ENCODE results near the gene MDM2. TPM values are rescaled to one million over a fixed set of nuclear protein-coding genes. Genes with fewer than 3 reads are reported as not detected.
A peak's percentile ranks its signal among the peaks of the same experiment; 100 is the strongest.

MDM2 gene
- total RNA-seq, 3 donors from 2014 or later: 74.7 to 92.1 (median 91.3) TPM

DNA sequence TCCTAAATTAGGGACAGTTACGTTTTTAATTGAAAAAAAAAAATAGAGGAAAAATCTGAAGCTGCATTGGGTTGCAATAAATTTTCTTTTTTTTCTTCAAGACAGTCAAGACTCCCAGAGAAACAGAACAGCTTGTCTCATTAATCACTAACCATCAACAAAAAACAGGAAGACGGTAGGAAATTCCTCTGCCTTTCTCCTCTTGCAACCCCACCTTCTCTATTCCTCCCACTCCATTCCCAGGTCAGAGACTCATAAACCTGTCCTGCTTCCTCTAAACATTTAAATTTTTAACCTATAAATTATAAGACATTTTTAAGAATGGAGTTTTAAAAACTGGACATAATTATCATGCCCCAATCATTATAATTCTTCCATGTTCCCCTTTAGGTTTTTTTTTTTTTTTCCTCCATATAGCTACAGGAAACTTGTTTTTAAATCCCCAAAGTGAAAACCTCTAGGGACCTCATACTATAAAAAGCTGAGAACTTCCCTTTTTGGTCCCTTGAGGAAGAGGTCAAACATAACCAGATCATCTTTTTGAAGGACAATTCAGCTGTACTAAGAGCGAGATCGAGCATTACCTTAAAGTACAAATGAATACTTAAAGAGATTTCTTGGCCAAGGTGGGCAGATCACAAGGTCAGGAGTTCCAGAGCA lies 89.0 kb downstream of the MDM2 start:
- no peaks in the 10 kb centered on the region for H3K9me3 ChIP-seq
- DNase-seq (no peak), ATAC-seq (no peak)
- H3K36me3 ChIP-seq (ENCODE audit: low read depth): no peaks in the 10 kb centered on the region
- H3K4me3 ChIP-seq: no peak overlapping the region
- intact Hi-C loops (cut with DNase I, micrococcal nuclease): no loop called here
- TF ChIP-seq, protein P1, sequence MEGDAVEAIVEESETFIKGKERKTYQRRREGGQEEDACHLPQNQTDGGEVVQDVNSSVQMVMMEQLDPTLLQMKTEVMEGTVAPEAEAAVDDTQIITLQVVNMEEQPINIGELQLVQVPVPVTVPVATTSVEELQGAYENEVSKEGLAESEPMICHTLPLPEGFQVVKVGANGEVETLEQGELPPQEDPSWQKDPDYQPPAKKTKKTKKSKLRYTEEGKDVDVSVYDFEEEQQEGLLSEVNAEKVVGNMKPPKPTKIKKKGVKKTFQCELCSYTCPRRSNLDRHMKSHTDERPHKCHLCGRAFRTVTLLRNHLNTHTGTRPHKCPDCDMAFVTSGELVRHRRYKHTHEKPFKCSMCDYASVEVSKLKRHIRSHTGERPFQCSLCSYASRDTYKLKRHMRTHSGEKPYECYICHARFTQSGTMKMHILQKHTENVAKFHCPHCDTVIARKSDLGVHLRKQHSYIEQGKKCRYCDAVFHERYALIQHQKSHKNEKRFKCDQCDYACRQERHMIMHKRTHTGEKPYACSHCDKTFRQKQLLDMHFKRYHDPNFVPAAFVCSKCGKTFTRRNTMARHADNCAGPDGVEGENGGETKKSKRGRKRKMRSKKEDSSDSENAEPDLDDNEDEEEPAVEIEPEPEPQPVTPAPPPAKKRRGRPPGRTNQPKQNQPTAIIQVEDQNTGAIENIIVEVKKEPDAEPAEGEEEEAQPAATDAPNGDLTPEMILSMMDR (IDR thresholded peaks at IDR 0.05): no peak
- peaks cover 9% of the 10 kb centered on the region for H3K4me1 ChIP-seq (ENCODE audit: low read depth)

DNA sequence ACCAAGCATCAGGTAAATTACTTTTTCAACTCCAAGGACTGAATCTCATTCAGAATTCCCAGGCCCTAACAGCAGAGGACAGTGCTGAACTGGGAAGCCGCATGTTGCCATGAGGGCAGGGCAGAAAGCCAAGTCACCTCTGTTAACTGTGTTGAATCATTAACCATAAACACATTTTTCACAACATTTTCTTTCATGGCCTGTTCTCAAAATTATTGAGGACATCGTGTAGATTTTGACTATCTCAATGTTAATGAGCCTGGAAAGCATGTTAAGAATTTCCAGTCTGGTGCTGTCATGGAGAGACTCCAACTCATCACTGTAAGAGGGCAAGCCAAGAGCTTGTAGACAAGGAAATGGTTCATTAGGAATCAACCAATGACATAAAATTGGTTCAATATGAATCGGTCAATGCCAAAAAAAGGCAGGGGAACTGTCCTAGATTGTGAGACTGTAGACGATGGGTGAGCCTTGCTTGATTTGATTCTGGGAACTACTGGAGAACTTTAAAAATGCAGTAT lies 91.3 kb downstream of the MDM2 start:
- no peaks in the 10 kb centered on the region for H3K9me3 ChIP-seq
- TF ChIP-seq, protein P1 (IDR thresholded peaks at IDR 0.05): peak; percentile 28
- intact Hi-C loops (cut with DNase I, micrococcal nuclease): no loop called here
- H3K4me3 ChIP-seq: no peak overlapping the region
- peaks cover 9% of the 10 kb centered on the region for H3K4me1 ChIP-seq (ENCODE audit: low read depth)
- ATAC-seq: peak; percentile 93
- peak; percentile 51 to 87 (median 64) for DNase-seq
- no peaks in the 10 kb centered on the region for H3K36me3 ChIP-seq (ENCODE audit: low read depth)

DNA sequence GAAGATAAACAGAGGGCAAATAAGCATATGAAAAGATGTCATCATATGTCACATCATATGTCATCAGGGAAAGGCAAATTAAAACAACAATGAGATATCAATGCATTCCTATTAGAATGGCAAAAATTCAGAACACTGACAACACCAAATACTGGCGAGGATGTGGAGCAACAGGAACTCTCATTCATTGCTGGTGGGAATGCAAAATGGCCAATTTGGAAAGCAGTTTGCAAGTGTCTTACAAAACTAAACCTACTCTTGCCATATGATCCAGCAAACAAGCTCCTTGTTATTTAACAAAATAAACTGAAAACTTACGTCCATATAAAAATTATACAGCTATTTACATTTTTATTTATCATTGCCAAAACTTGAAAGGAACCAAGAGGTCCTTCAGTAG lies 92.3 kb downstream of the MDM2 start:
- ATAC-seq: no peak
- no peaks in the 10 kb centered on the region for H3K36me3 ChIP-seq (ENCODE audit: low read depth)

More for the DNA sequence above, 92.3 kb downstream of the MDM2 start:
- no peaks in the 10 kb centered on the region for H3K9me3 ChIP-seq
- H3K4me1 ChIP-seq (ENCODE audit: low read depth): peaks cover 9% of the 10 kb centered on the region
- intact Hi-C loops (cut with DNase I, micrococcal nuclease): no loop called here
- TF ChIP-seq, protein P1 (IDR thresholded peaks at IDR 0.05): no peak
- no peak overlapping the region for H3K4me3 ChIP-seq
- DNase-seq: no peak

Other genes starting within 250 kb of the MDM2 start
- gene RAP1B, start 197.3 kb upstream of the MDM2 start, total RNA-seq: 100 to 1,000 TPM; 158 to 182 (median 168) TPM
- 10 to 100 TPM; 27.7 to 39.6 (median 32.3) TPM for gene NUP107, start 121.2 kb upstream of the MDM2 start, total RNA-seq
- gene SLC35E3, start 62.0 kb upstream of the MDM2 start, total RNA-seq: 1 to 10 TPM; 5.9 to 8.4 (median 6.5) TPM
- 100 to 1,000 TPM in 2 of 3 donors, 10 to 100 TPM in 1; 40.1 to 130 (median 111) TPM for gene CPM, start 125.0 kb downstream of the MDM2 start, total RNA-seq